Inferior parietal cortex (tissue), 1 donor: ENCODE measurements around the gene CD200R1L.

ENCODE experiments used
- DNase-seq: peaks from one replicate; pipeline ENCODE4 v3.0.0-alpha.2; 2016; ENCODE audit errors: extremely low spot score

The CD200R1L gene

DNA sequence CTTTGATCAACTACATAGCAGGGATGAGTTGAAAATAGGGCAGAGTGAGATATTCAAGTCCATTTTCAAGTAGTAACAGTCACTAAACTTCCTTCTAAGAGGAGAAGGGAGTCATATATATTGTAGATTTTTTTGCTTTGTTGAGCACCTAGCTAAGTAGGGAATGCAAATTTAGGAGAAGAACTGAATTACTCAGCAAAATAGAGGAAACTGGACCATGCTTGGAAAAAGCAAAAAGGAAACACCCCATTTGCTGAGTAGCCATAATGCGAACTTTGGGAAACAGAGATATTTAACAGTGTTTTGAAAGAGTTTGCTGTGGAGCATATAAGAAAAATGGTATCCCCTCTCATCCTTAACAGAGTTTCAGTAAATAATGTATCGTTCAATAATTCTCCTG lies 54.9 kb downstream of the CD200R1L start:
- no peak for DNase-seq

DNA sequence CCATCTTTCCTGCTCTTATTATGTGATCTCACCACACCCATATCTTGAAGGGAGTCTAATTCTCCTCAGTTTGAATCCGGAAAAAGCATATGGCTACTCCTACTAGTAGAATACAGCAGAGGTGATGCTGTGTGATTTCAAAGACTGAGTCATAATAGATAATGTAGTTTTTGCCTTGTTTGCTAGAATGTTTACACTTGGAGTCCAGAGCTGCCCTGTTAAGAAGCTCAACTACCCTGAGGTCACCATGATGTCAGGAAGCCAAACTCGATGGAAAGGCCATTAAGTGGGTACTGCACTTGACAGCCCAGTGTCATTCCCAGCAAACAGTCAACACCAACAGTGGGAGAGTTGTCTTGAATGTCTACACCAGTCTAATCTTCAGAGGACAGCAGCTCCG lies 56.9 kb downstream of the CD200R1L start:
- no peak for DNase-seq

DNA sequence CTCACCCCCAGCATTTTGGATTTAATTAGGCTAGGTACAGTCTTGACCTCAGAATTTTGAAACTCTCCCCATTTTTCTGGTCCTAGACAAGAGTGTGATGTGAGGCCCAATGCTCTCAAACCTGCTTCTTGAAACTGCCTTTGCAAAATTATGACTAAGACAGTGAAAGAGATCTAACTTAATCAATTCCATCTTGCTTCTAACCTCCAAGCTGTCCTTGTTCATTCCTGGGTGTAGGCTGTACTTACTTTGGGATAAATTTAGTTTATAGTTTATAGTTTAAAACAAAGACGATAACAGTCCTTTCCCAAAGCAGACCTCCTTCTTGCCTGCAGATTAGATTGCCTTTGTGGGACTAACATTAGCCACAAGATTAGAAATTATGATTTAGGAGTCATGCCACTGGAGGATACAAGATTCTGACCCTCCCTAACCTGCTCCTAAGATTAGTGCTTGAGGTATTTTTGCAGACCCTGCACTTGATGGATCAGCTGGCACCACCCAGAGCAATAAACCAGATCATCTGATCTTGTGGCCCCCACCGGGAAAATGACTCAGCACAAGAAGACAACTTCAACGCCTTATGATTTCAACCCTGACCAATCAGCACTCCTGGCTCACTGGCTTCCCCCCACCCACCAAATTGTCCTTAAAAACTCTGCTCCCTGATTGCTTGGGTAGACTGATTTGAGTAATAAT lies 59.6 kb downstream of the CD200R1L start:
- DNase-seq: no peak

DNA sequence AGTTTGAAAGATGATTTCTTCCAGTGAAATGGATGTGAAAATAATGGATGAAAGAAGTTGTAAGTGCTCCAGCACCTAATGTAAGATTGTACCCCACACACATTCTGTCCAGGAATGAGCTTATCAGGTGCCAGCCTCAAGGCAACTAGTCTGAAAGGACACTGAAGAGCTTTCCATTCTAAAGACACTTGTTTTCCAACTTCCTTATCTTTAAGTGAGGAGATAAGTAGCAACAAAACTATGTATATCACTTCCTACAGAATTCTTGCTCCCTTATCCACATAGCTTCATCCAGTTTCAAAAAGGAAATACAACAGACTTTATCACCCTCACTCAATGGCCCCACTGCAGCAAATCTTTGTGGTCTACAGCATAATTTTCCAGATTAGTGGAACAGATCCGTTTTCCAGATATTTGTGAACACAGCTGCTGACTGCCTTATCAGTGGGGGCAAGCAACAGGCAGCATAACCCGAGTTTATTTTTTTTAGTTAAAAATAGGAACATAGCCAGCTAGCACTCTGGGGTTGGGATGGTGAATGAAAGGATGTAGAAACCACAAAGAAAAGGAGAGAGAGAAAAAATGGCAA lies 60.6 kb downstream of the CD200R1L start:
- no peak for DNase-seq

DNA sequence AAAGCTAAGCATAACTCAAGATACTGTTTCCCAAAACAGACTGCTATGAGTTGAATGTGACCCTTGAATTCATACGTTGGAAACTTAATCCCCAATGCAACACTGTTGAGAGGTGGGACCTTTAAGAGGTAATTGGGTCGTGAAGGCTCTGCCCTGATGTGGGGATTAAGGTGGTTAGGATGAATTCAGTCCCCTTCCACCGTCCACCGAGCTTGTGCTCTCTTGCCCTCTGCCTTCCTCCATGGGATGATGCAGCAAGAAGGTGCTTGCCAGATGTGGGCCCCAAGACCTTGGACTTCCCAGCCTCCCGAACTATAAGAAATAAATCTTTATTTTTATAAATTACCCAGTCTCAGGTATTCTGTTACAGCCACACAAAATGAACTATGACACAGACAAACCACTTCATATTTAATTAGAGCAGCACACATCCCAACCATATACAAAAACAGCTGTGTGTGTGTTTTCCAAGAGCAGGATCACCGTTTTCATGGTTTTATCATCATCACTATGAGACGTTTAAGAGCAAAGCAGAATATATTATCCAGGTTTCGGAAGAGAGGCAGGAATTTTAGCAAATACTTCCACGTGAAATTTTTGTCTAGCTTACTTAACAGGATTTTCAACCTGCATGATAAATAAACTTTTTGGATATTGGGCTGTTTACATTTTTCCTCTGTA lies 61.2 kb downstream of the CD200R1L start:
- no peak for DNase-seq

DNA sequence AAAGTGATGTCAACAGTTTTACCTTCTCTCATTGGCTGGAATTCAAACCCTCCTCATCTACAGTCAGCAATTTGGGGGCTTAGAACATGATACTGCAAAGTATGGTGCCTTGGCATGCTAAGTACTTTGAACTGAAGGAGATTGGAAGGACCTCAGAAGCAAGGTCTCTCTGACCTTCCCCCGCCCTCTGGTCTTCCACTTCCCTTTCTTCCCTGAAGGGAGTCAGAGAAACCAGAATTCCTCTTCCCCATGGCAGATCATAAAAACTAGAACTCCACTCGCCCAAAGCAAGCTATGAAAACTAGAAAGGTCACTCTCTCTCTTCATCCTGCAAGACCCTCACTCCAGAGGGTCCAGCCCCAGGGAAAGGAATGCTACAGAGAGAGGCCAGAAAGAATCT lies 64.2 kb downstream of the CD200R1L start:
- DNase-seq: no peak

DNA sequence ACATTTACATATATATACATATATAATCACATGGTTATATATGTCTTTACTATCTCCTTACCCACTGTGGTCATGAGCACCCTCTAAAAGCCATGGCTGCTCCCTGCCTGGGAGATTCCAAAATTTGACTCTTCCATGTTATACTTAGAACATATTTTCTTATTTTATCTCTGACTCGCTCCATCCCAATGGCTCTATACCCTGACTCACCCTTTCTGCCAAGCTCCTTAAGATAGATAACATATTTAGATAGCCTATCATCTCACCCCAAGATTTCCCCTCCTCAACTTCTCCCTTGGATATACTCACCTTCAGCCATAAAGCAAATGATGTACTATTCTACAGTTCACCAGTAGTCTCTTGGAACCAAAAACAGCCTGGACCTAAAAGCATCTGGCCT lies 65.1 kb downstream of the CD200R1L start:
- DNase-seq: no peak

DNA sequence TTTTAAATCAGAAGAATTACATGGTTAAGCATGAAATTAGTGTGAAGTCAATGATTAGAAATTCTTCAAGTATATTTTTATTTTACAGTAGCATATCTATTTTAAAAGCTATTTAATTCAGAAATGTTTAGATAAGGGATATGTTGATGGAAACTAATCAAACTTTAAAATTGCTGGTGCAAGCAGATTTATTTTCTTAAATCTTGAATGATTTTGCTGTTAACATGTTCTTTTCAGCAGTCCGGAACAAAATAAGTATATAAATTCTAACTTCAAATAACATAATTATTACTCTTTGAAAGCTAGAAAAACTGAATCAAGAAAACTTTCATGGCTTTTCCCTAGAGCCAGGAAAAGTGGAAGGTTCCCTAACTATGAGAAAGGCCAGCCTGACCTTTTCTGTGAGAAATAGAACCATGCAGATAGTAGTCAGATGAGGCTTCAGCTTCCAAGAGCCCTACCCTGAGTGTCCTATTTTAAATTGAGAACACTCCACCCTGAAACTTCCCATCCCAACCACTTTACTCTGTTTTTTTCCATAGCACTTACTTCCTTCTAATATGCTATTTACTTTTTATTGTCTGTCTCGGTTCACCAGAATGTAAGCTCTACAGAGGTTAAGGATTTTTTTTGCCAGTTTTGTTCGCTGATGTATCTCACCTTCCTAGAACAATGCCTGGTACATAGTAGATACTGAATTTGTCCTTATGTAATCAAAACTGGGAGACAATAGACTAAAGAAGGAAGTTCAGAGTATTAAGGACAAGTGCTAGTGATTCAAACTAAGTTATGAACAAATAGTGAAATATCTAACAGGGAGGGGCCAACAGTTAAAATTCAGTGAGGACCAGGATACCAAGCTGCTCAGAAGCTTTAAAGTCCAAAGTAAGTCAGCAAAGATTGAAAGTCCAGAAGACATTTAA lies 66.8 kb downstream of the CD200R1L start:
- DNase-seq: no peak

DNA sequence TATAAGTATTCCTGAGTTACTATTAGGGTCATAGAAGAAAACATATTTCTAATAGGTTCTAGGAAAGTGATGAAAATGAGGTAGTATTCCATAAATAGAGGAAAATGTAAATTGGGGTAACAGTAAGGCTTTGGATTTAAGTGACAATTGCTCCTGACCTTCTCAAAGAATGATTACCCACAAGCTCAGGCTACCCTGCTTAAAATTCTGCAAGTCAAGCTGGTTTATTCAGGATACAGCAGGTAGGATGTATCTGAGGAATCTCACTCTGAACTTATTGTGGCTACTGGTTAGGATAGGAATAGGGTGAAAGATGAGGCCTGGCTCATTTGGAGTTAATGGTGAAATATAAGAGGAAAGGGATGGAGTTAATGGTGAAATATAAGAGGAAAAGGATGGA lies 67.7 kb downstream of the CD200R1L start:
- no peak for DNase-seq

DNA sequence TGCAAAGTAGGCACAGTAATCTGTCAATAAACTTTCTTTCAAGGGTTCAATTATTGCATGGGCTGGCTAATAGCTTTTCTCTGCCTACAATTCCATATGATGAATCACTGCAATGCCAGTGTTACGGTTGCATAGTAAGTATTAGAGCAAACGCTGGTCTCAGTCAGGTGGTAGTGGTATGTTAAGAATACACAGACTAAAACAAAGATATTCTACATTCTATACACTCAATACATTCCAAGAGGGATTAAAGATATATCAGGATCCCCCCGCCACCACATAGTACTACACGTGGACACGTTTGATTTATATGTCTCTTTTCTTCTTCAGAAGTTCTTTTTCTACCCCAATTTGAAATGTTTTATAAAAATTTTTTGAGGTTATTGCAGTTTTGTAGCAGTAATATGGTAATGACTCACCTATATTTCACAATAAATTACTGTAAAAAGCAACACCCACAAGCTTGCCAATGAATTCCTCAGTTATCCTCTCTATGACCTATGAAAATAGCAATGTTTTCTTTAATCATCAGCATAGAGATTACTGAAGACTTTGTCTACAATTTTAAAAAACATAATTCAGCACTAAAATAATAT lies 68.2 kb downstream of the CD200R1L start:
- no peak for DNase-seq

DNA sequence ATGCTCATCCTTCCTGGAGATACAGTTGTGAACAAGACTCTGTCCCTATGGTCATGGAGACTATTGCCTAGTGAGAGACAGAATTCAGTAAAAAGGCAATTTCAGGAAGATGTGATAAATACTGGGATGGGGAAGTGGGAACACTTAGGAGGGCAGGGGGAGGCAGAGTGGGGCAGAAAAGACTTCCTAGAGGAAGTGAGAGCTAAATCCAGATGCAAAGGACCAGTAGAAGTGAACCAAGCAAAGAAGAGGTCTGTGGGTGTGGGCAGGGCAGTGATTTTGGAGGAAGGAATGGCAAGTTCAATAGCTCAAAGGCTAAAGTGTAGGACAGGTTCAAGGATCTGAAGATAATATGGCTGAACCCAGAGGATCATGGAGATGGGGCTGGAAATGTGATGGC lies 68.9 kb downstream of the CD200R1L start:
- no peak for DNase-seq

DNA sequence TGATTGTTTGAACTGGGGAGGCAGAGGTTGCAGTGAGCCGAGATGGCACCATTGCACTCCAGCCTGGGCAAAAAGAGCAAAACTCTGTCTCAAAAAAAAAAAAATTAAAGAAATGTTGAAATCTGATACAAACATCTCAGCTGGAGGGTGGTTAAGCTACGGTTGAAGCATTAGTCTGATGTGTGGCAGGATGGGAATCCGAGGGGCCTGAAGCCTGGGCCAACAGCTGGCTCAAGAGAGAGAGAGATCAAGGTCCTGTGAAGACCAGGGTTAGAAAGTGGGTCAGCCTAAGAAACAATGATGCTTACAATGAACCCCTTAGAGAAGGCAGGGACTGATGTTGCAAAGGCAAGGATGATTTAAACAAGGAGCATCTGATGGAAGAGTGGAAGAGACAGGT lies 69.8 kb downstream of the CD200R1L start:
- no peak for DNase-seq

DNA sequence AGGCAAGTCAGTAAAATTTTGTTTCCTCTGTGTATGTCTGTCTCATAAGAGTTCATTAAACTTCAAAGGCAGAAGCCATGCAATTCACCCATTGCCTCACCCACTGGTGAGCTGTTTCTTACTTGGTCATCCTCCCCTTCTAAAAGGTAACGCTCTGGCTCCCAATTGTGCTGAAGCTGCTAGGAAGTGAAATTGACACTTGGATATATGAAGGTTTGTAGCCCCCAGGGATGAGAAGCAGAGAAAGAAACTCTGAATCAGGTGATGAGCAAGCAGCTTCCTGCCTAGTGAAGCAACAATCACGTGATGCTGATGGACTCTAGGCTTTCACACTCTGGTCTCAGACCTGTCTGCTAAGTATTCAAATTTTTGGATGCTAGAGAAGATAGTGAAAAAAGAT lies 70.7 kb downstream of the CD200R1L start:
- no peak for DNase-seq

DNA sequence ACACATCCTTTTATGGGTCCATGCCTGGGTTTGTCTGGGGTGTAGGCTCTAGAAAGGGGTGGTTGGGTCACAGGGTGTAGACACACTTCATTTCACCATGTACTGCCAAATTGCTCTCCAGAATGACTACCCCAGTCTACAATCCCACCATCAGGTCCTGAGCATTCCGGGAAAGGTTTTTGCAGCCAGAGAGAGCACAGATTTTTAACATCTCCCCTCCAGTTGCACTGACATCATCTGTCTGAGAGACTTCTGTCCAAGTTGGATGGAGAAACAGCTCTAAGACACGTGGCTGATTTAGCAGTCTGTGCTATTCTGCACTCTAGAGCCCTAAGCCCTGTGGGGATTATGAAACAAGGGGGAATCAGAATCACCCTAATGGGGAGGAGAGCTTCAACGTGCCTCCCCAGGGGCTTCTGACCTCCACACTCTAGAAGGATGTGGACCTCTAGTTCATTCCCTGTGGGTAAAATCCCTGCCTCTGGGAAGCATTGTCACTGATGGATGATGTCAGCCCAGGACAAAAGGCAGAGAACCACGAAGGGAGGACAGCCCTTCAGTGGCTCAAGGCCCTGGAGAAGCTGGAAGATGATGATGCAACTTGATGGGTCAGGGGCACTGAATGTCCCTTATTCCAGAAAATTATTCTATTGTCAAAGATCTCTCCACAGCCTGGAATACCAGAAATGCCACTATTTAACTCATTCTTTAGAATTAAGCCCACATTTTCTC lies 71.5 kb downstream of the CD200R1L start:
- no peak for DNase-seq

DNA sequence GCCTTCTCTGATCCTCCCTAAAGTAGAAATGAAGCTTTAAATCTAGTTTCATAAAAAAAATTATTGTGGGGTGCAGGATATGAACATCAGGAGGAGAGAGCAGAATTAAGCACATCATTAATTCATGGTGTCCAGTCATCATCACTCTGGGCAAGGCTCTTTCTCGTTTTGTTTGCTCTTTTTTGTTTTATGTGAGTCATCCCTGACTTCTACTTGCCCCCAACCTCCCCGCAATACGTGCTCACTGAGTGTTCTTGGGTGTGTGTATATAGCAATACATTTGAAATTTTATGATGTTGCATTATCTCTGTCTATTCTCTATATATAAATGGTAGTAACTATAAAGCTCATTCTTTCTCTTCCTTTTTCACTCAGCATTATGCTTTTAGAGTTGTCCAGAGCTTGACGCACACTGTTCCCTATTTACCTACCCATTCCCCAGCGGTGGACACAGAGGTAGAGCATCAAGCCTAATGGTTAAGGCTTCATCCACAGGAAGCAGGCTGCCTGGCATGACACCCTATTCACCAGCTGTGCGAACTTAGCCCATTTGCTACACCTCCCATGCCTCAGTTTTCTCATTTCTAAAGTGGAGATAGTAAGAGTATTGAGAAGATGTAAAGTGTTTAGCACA lies 72.3 kb downstream of the CD200R1L start:
- no peak for DNase-seq

DNA sequence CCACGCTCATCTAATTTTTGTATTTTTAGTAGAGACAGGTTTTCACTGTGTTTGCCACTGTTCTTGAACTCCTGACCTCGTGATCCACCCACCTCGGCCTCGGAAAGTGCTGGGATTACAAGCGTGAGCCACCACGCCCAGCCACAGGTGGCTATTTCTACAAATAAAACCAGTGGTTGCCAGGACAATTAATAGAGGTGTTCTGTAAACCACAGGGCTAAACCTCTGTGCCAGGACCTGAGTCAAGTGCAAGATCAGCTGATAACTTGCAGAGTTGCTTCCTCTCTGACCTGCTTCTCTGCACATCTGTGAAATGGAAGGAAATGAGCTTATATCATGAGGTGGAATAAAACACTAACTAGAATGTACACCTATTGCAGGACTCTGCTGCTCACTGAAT lies 72.8 kb downstream of the CD200R1L start:
- no peak for DNase-seq

DNA sequence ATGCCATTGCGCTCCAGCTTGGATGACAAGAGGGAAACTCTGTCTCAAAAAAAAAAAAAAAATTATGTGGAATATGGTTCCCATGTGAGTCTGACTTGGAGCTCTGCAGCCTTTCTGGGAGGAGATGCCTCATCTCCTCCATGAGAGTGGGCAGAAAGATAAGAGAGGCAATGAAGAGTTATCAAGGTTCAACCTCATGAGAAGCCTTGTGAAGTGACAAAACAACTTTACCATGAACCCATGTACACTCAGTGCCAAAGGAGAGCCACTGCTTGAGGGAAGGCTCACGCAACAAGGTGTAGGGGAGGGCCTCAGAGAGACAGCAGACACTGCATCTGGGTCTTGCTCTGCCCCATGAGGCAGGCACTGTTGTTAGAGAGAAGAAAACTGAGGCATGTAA lies 75.7 kb downstream of the CD200R1L start:
- no peak for DNase-seq

DNA sequence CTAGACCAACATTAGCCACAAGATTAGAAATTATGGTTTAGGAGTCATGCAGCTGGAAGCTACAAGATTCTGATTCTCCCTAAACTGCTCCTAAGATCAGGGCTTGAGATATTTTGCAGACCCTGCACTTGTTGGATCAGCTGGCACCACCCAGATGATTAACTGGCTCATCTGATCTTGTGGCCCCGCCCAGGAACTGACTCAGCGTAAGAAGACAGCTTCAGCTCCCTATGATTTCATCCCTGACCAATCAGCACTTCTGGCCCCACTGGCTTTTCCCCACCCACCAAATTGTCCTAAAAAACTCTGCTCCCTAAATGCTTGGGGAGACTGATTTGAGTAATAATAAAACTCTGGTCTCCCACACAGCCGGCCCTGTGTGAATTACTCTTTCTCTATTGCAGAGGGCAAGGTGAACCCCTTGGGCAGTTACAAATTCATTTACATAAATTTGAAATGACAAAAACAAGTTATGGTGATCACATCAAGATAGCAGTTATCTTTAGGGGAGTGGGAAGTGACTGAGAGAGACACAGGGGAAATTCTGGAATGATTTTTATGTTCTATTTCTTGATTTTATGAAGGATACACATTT lies 76.5 kb downstream of the CD200R1L start:
- DNase-seq: no peak

DNA sequence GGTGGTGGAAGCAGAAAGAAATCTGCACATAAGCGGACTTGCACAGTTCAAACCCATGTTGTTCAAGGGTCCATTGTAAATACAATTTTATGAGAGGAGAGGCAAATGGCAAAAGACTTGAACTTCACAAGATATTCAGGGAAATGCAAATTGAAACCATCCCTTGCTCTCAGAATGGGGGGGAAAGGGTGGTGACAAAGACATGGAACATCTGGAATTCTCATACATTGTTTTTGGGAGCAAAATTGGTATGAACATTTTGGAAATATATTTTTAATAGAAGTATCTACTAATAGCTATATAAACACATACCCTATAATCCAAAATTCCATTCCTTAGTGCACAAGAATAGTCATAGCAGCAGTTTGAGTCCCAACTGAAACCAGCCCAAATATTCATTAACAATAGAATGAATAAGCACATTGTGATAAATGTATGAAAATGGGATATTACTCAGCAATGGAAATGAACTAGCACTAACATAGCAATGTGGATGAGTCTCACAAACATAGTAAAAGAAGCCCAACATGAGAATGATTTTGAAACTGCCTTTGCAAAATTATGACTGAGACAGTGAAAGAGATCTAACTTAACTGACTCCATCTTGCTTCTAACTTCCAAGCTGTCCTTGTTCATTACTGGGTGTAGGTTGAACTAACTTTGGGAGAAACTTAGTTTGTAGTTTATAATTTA lies 77.2 kb downstream of the CD200R1L start:
- no peak for DNase-seq

DNA sequence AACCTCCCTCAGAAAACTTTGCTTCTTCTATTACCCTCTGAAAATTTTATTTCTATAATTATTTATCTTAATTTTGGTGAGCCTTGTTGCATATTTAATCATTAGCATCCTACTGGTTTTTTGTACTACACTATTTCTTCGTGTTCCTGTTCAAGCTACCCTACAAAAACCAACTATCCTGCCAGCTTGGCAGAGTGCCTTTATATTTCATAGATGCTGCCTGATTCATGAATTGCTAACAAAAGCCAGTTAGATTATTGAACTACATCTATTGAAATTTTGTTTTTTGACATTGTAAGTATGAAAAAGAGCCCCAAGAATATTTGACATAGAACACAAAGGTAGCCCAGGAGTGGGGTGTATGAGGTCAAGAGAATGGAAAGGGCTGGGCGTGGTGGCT lies 78.9 kb downstream of the CD200R1L start:
- DNase-seq: no peak
